K562 (cell line): ENCODE data around the gene MLX. TPM values are rescaled to one million over a fixed set of nuclear protein-coding genes. Genes with fewer than 3 reads are reported as not detected.

Experiments used
- CXXC5 ChIP-seq: fragments of 250-450 bp; sonication (Bioruptor Pico); IDR thresholded peaks from 2 replicates; pipeline ENCODE4 v1.8.0; 2022; ENCODE audit warnings: inconsistent platforms, mild to moderate bottlenecking, moderate library complexity
- EHMT2 ChIP-seq: fragments of 450-650 bp; IDR thresholded peaks from 2 replicates; pipeline ENCODE4 v1.6.1; 2018; ENCODE audit warnings: antibody characterized with exemption
- FOXA3 ChIP-seq, 2 experiments: fragments of 450-650 bp in 1 of 2; sonication (generic) in 1 of 2; formaldehyde crosslinking; IDR thresholded peaks in 1 of 2; conservative IDR thresholded peaks in 1 of 2; 2 replicates each; pipeline versions ENCODE4 v1.4.0 to v1.8.0; 2020 to 2022; ENCODE audit warnings: mild to moderate bottlenecking in 2 of 2, missing genetic modification reagents in 1 of 2
- FOXP1 ChIP-seq: sonication (generic); formaldehyde crosslinking; IDR thresholded peaks from 2 replicates; pipeline ENCODE4 v1.8.0; 2022; ENCODE audit warnings: mild to moderate bottlenecking, missing genetic modification reagents
- HDAC3 ChIP-seq: fragments of 450-650 bp; IDR thresholded peaks from 2 replicates; pipeline ENCODE4 v1.6.1; 2018; ENCODE audit warnings: borderline replicate concordance, mild to moderate bottlenecking, moderate library complexity; ENCODE audit not compliant: partially characterized antibody
- IRF2 ChIP-seq: sonication (generic); formaldehyde crosslinking; IDR thresholded peaks from 2 replicates; pipeline ENCODE4 v1.8.1; 2022; ENCODE audit warnings: mild to moderate bottlenecking, missing genetic modification reagents
- LCOR ChIP-seq: sonication (generic); formaldehyde crosslinking; IDR thresholded peaks from 2 replicates; pipeline ENCODE4 v1.8.0; 2022; ENCODE audit warnings: mild to moderate bottlenecking, missing genetic modification reagents
- MYNN ChIP-seq, 2 experiments: sonication (generic); formaldehyde crosslinking in 1 of 2; IDR thresholded peaks; 2 replicates each; pipeline versions ENCODE4 v1.5.0 to v1.6.1; 2016 to 2020; ENCODE audit warnings: antibody characterized with exemption in 1 of 2, missing genetic modification reagents in 1 of 2
- NR2C1 ChIP-seq, 2 experiments: fragments of 450-650 bp; IDR thresholded peaks; 2 replicates each; pipeline ENCODE4 v1.6.1; 2017; ENCODE audit warnings: mild to moderate bottlenecking in 2 of 2, antibody characterized with exemption in 1 of 2, inconsistent platforms in 1 of 2, missing compliant biosample characterization in 1 of 2, missing genetic modification characterization in 1 of 2
- PHF21A ChIP-seq: fragments of 450-650 bp; IDR thresholded peaks from 2 replicates; pipeline ENCODE4 v1.6.1; 2017; ENCODE audit warnings: low read depth, borderline replicate concordance
- POLR3A ChIP-seq: IDR thresholded peaks from 2 replicates; pipeline ENCODE4 v1.6.1; 2011; ENCODE audit warnings: borderline replicate concordance, mild to moderate bottlenecking, moderate library complexity; ENCODE audit not compliant: insufficient read length, insufficient read depth; ENCODE audit errors: extremely low read depth
- RBM34 ChIP-seq: fragments of 200-400 bp; formaldehyde crosslinking; IDR thresholded peaks from 2 replicates; pipeline ENCODE4 v1.6.1; 2018; ENCODE audit warnings: low read length, borderline replicate concordance; ENCODE audit not compliant: insufficient read depth
- SAFB ChIP-seq: fragments of 200-400 bp; formaldehyde crosslinking; IDR thresholded peaks from 2 replicates; pipeline ENCODE4 v1.6.1; 2017; ENCODE audit warnings: low read depth, low read length, borderline replicate concordance
- SIN3A ChIP-seq, 2 experiments: fragments of 150-350 bp in 1 of 2; IDR thresholded peaks; 2 replicates each; pipeline ENCODE4 v1.6.1; 2011 to 2016; ENCODE audit warnings: borderline replicate concordance in 2 of 2, low read depth in 2 of 2, low read length in 2 of 2, mild to moderate bottlenecking in 2 of 2, moderate library complexity in 2 of 2; ENCODE audit not compliant: control insufficient read depth in 1 of 2
- SIX5 ChIP-seq, 2 experiments: IDR thresholded peaks; 2 replicates each; pipeline ENCODE4 v1.6.1; 2011; ENCODE audit warnings: low read length in 2 of 2, borderline replicate concordance in 1 of 2, low read depth in 1 of 2, mild to moderate bottlenecking in 1 of 2, moderate library complexity in 1 of 2; ENCODE audit not compliant: insufficient read depth in 1 of 2
- SMAD4 ChIP-seq: fragments of 250-450 bp; sonication (Bioruptor Pico); conservative IDR thresholded peaks from 2 replicates; pipeline ENCODE4 v1.8.0; 2021; ENCODE audit warnings: inconsistent platforms, mild to moderate bottlenecking, moderate library complexity
- TFE3 ChIP-seq: fragments of 450-650 bp; formaldehyde crosslinking; IDR thresholded peaks from 2 replicates; pipeline ENCODE4 v1.4.0; 2020; ENCODE audit warnings: mild to moderate bottlenecking, mixed read lengths
- THRAP3 ChIP-seq: fragments of 450-650 bp; IDR thresholded peaks from 2 replicates; pipeline ENCODE4 v1.6.1; 2016; ENCODE audit warnings: mild to moderate bottlenecking, inconsistent platforms, borderline replicate concordance
- YBX1 ChIP-seq: fragments of 450-650 bp; IDR thresholded peaks from 2 replicates; pipeline ENCODE4 v1.7.1; 2016; ENCODE audit warnings: mild to moderate bottlenecking
- ZBTB12 ChIP-seq: fragments of 250-450 bp; sonication (Bioruptor Pico); IDR thresholded peaks from 2 replicates; pipeline ENCODE4 v1.4.0; 2020
- ZNF12 ChIP-seq: sonication (generic); formaldehyde crosslinking; IDR thresholded peaks from 2 replicates; pipeline ENCODE4 v1.4.0; 2020; ENCODE audit warnings: mild to moderate bottlenecking, missing genetic modification reagents
- ZNF444 ChIP-seq: fragments of 250-450 bp; sonication (Bioruptor Pico); IDR thresholded peaks from 2 replicates; pipeline ENCODE4 v1.4.0; 2020; ENCODE audit warnings: mild to moderate bottlenecking, moderate library complexity
- ZNF561 ChIP-seq: fragments of 450-650 bp; formaldehyde crosslinking; conservative IDR thresholded peaks from 2 replicates; pipeline ENCODE4 v1.4.0; 2020; ENCODE audit warnings: mild to moderate bottlenecking, moderate library complexity
- polyA plus RNA-seq, 8 experiments: library from polyadenylated mRNA; depleted of rRNA in 4 of 8; stranded (reverse) in 5 of 8; unstranded in 3 of 8; fragments of >200 nt; fragmentation: Nextera tagmentation in 2 of 8; fragmentation: Illumina TruSeq in 1 of 8; extraction: Ambion mirVana in 2 of 8; extraction: Trizol in 1 of 8; gene quantifications; 2 replicates each; pipeline versions ENCODE4 v1.2.1 to v1.2.3, GENCODE V29; 2011 to 2014; ENCODE audit warnings: inconsistent platforms in 1 of 8, missing spikeins in 1 of 8
- total RNA-seq, 7 experiments: library from RNA; depleted of rRNA in 6 of 7; stranded (reverse); fragments of >200 nt in 6 of 7; fragmentation: Illumina TruSeq in 2 of 7; extraction: Trizol in 2 of 7; gene quantifications; 2 replicates each; pipeline versions ENCODE4 v1.2.1 to v1.2.3, GENCODE V29; 2011 to 2021; ENCODE audit warnings: low replicate concordance in 1 of 7

Gene MLX
- total and polyA plus RNA-seq, 9 of the 15 experiments (the other 6 are each of a cell fraction or from before 2014, with no cell fraction given), result 42.9 to 100 (median 58.9) TPM

GRCh38 chr17:42536372-42537155, 30.3 kb upstream of the MLX start (continued):
- TF ChIP-seq POLR3A (no peak), SAFB (no peak; the same call in 1 of the 2 replicates), ZNF12 (CRISPR knock-in tag) (no peak), THRAP3 (no peak), FOXP1 (CRISPR knock-in tag) (no peak), ZNF561 (CRISPR knock-in tag) (no peak), NR2C1 (IDR thresholded peaks at IDR 0.05) (no peak), NR2C1 (tag; IDR thresholded peaks at IDR 0.05) (no peak), ZNF444 (CRISPR knock-in tag) (no peak), RBM34 (no peak), TFE3 (CRISPR knock-in tag) (no peak), IRF2 (no peak), HDAC3 (no peak), YBX1 (no peak), SMAD4 (CRISPR knock-in tag) (peak; percentile 64; the same call in 1 of the 2 replicates), FOXA3 (CRISPR knock-in tag; conservative IDR thresholded peaks at IDR 0.05 in 1 of 2, IDR thresholded peaks at IDR 0.05 in 1 of 2) (no peak), LCOR (CRISPR knock-in tag) (no peak), PHF21A (no peak), SIN3A (IDR thresholded peaks at IDR 0.05; ENCODE audit: borderline replicate concordance in 2 of 2, control insufficient read depth in 1 of 2, low read depth in 2 of 2, low read length in 2 of 2) (peak; percentile 73 to 89; a peak in 2 of 4 replicates), EHMT2 (no peak), SIX5 (IDR thresholded peaks at IDR 0.05; ENCODE audit: borderline replicate concordance in 1 of 2, insufficient read depth in 1 of 2, low read depth in 1 of 2, low read length in 2 of 2) (no peak), ZBTB12 (CRISPR knock-in tag) (no peak), MYNN (IDR thresholded peaks at IDR 0.05) (peak; percentile 48; the same call in 1 of the 2 replicates), MYNN (CRISPR knock-in tag; IDR thresholded peaks at IDR 0.05) (no peak), CXXC5 (CRISPR knock-in tag) (peak; percentile 65)
